OCI-LY7 (cell line): ENCODE measurements around the gene CPB2.

Source experiments
- EZH2phosphoT487 ChIP-seq: fragments of 200-600 bp; sonication (generic); IDR thresholded peaks from 2 replicates; pipeline ENCODE4 v1.6.1; 2018; ENCODE audit warnings: low read depth, borderline replicate concordance, mild to moderate bottlenecking, mixed run types, antibody characterized with exemption, low read length, moderate library complexity, mixed read lengths
- TF ChIP-seq, protein P1 (sequence below): fragments of 200-600 bp; sonication (generic); conservative IDR thresholded peaks from 2 replicates; pipeline ENCODE4 v1.5.1; 2014; ENCODE audit warnings: mild to moderate bottlenecking, antibody characterized with exemption, low read length, moderate library complexity, mixed read lengths

DNA sequence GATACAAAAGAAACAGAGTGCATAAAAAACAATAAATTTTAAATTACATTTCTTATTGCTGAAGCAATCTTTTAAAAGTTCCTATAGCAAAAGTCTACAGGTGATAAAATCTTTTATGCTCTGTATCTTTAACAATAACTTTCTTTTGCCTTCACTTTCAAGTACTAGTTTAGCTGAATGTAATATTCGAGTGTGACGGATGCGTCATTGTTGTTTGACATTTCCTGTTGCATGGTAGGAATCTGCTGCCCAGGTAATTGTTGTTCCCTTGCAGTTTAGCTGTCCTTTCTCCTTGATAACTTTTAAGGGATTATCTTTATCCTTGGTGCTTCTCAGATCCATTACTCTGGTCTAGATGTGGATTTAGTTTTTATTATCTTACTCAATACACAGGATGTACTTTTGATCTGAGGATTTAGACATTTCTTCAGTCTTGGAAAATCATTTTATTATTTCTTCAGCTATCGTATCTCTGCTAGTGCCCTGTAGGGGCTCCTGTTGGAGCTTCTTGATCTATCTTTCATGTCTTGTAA lies 2.1 kb upstream of the CPB2 start:
- TF ChIP-seq, protein P1, sequence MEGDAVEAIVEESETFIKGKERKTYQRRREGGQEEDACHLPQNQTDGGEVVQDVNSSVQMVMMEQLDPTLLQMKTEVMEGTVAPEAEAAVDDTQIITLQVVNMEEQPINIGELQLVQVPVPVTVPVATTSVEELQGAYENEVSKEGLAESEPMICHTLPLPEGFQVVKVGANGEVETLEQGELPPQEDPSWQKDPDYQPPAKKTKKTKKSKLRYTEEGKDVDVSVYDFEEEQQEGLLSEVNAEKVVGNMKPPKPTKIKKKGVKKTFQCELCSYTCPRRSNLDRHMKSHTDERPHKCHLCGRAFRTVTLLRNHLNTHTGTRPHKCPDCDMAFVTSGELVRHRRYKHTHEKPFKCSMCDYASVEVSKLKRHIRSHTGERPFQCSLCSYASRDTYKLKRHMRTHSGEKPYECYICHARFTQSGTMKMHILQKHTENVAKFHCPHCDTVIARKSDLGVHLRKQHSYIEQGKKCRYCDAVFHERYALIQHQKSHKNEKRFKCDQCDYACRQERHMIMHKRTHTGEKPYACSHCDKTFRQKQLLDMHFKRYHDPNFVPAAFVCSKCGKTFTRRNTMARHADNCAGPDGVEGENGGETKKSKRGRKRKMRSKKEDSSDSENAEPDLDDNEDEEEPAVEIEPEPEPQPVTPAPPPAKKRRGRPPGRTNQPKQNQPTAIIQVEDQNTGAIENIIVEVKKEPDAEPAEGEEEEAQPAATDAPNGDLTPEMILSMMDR = no peak
- TF ChIP-seq EZH2phosphoT487 = no peak
